Eye (tissue), 1 donor: Measurements from ENCODE around the gene TAGLN2.

Experiments
- DNase-seq: peaks from one replicate; pipeline ENCODE4 v3.0.0-alpha.2; 2015

The TAGLN2 gene

GRCh38 chr1:159897962-159898361, 27.3 kb downstream of the TAGLN2 start:
- DNase-seq = no peak

GRCh38 chr1:159896546-159896930, 28.8 kb downstream of the TAGLN2 start:
- no peak for DNase-seq

- DNase-seq = no peak
Observed at GRCh38 chr1:159895836-159896545, 29.3 kb downstream of the TAGLN2 start.

GRCh38 chr1:159895286-159895685, 30.0 kb downstream of the TAGLN2 start:
- DNase-seq = peak; percentile 38

GRCh38 chr1:159892944-159893343, 32.4 kb downstream of the TAGLN2 start:
- DNase-seq = no peak

GRCh38 chr1:159891275-159892157, 33.8 kb downstream of the TAGLN2 start:
- DNase-seq = peak; percentile 87

GRCh38 chr1:159890390-159890789, 34.9 kb downstream of the TAGLN2 start:
- no peak for DNase-seq

GRCh38 chr1:159889821-159890252, 35.5 kb downstream of the TAGLN2 start:
- DNase-seq = peak; percentile 50

GRCh38 chr1:159889202-159889601, 36.1 kb downstream of the TAGLN2 start:
- no peak for DNase-seq

GRCh38 chr1:159884296-159884695, 41.0 kb downstream of the TAGLN2 start:
- DNase-seq = no peak

GRCh38 chr1:159883134-159883533, 42.2 kb downstream of the TAGLN2 start:
- DNase-seq = no peak

- DNase-seq = no peak
Observed at GRCh38 chr1:159882527-159882862, 42.8 kb downstream of the TAGLN2 start.

- peak; percentile 66 for DNase-seq
Observed at GRCh38 chr1:159881622-159882526, 43.4 kb downstream of the TAGLN2 start.

GRCh38 chr1:159880430-159880829, 44.9 kb downstream of the TAGLN2 start:
- no peak for DNase-seq

- DNase-seq = no peak
Observed at GRCh38 chr1:159879977-159880376, 45.3 kb downstream of the TAGLN2 start.

GRCh38 chr1:159879136-159879535, 46.2 kb downstream of the TAGLN2 start:
- DNase-seq = no peak

GRCh38 chr1:159877695-159878444, 47.4 kb downstream of the TAGLN2 start:
- no peak for DNase-seq

- no peak for DNase-seq
Observed at GRCh38 chr1:159873530-159874143, 51.7 kb downstream of the TAGLN2 start.

GRCh38 chr1:159872891-159873290, 52.4 kb downstream of the TAGLN2 start:
- no peak for DNase-seq

- DNase-seq = no peak
Observed at GRCh38 chr1:159870704-159871103, 54.6 kb downstream of the TAGLN2 start.

- no peak for DNase-seq
Observed at GRCh38 chr1:159869607-159870006, 55.7 kb downstream of the TAGLN2 start.

- no peak for DNase-seq
Observed at GRCh38 chr1:159869173-159869572, 56.1 kb downstream of the TAGLN2 start.
